AG04449 (cell line): ENCODE data around the gene DARS1.

Experiments used
- CTCF ChIA-PET: fragments of 350-600 bp; formaldehyde crosslinking; extraction: SDS; loops from one replicate; lab custom pipeline; 2021; ENCODE audit warnings: antibody characterized with exemption; lab: Yijun Ruan, JAX
- POLR2A ChIA-PET: fragments of 400-600, 350-600 bp; formaldehyde crosslinking; extraction: SDS; loops from one replicate; lab custom pipeline; 2020; ENCODE audit warnings: antibody characterized with exemption, inconsistent platforms; lab: Yijun Ruan, JAX
- DNase-seq: peaks from one replicate; pipeline ENCODE4 v3.0.0-alpha.2; 2010; ENCODE audit warnings: low read depth, low spot score
- H3K4me3 ChIP-seq: 2 replicates; pipeline ENCODE4 v1.5.1; 2011; ENCODE audit warnings: low read depth, mild to moderate bottlenecking, control low read depth, low read length
- CTCF ChIP-seq: IDR thresholded peaks from one replicate; pipeline ENCODE4 v1.5.1; 2011; ENCODE audit warnings: mild to moderate bottlenecking, moderate library complexity, low read length, control low read depth, inconsistent platforms; ENCODE audit not compliant: insufficient read depth; ENCODE audit errors: missing control alignments

Gene DARS1

DNA sequence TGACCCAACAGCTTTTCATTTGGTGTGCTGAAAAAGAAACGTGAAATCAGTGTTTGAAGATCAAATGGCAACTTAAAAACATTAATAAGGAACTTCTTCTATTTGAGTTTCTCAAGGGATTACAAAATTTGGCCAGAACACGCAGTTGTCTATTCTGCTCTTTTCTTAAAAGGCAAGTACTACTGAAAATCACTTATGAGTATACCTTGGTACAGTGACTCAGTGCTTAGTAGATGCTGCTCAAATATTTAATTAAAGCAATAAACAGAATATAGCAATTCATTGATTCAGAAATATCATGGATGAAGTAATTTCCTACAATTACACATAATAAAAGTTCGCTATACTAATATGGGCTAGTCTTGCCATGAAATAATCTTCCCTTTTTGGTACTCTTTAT, 70.9 kb downstream of the DARS1 start:
- no peak for TF ChIP-seq CTCF
- ChIA-PET POLR2A (no interaction called here), CTCF (interaction anchor here (0.8 to 4.2 kb wide), 27 partner anchors 8 to 1924 kb away, joined by 3 to 83 read pairs (median 6); partner anchors contain the start of gene MCM6)
- DNase-seq: no peak
- no peak overlapping the region for H3K4me3 ChIP-seq

- ChIA-PET POLR2A (interaction anchor here (0.7 kb wide), 1 partner anchor 15 kb away, joined by 3 read pairs; no protein-coding TSS in a partner anchor), CTCF (interaction anchor here (0.7 to 4.2 kb wide), 41 partner anchors 8 to 1925 kb away, joined by 3 to 83 read pairs (median 4); partner anchors contain the start of genes DARS1 and MCM6)
- no peak overlapping the region for H3K4me3 ChIP-seq
- no peak for DNase-seq
- TF ChIP-seq CTCF: peak; percentile 51
Observed at GRCh38 chr2:135913727-135914365, 71.6 kb downstream of the DARS1 start.

DNA sequence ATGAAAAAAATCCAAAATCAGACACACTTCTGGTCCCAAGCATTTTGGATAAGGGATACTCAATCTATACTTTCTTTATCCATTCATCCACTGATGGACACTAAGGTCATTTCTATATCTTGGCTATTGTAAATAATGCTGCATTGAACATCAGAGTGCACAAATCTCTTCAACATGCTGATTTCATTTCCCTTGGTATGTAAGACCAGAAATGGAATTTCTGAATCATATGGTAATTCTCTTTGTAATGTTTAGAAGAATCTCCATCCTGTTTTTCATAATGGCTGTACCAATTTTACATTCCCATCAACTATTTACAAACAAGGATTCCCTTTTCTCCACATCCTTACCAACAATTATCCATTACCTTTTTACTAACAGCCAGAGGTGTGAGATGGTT, 75.5 kb downstream of the DARS1 start:
- TF ChIP-seq CTCF: no peak
- ChIA-PET POLR2A (no interaction called here), CTCF (interaction anchor here (1.6 kb wide), 1 partner anchor 9 kb away, joined by 5 read pairs; no protein-coding TSS in a partner anchor)
- no peak overlapping the region for H3K4me3 ChIP-seq
- peak; percentile 12 for DNase-seq

- CTCF ChIA-PET: interaction anchor here (1.7 kb wide), 1 partner anchor 9 kb away, joined by 6 read pairs; no protein-coding TSS in a partner anchor
- no peak for TF ChIP-seq CTCF
- no peak overlapping the region for H3K4me3 ChIP-seq
- no peak for DNase-seq
- POLR2A ChIA-PET: no interaction called here
Observed at GRCh38 chr2:135905679-135906078, 79.7 kb downstream of the DARS1 start.

GRCh38 chr2:135904341-135904989, 81.0 kb downstream of the DARS1 start:
- POLR2A ChIA-PET: no interaction called here
- no peak for TF ChIP-seq CTCF
- CTCF ChIA-PET: interaction anchor here (0.8 to 3.6 kb wide), 3 partner anchors 9 to 14 kb away, joined by 3 to 45 read pairs (median 3); no protein-coding TSS in a partner anchor
- peak; percentile 29 for DNase-seq
- H3K4me3 ChIP-seq: no peak overlapping the region

- POLR2A ChIA-PET: no interaction called here
- CTCF ChIA-PET: interaction anchor here (1.2 to 3.6 kb wide), 2 partner anchors 11 to 14 kb away, joined by 3 to 45 read pairs; no protein-coding TSS in a partner anchor
- no peak for TF ChIP-seq CTCF
- no peak for DNase-seq
- H3K4me3 ChIP-seq: no peak overlapping the region
Observed at GRCh38 chr2:135903650-135904049, 81.8 kb downstream of the DARS1 start.
